H9 (cell line): ENCODE measurements around the gene USP6NL. TPM values are rescaled to one million over a fixed set of nuclear protein-coding genes. Genes with fewer than 3 reads are reported as not detected.

Experiments used
- DNase-seq: peaks from one replicate; pipeline ENCODE4 v3.0.0-alpha.2; 2017
- H2AFZ ChIP-seq: one replicate; pipeline ENCODE4 v1.6.1; 2013; ENCODE audit warnings: mild to moderate bottlenecking, low read length, control low read depth, moderate library complexity
- H2AK5ac ChIP-seq: 2 replicates; pipeline ENCODE4 v1.6.1; 2013; ENCODE audit warnings: low read length, control low read depth, mixed read lengths; ENCODE audit not compliant: insufficient read length
- H2BK120ac ChIP-seq: one replicate; pipeline ENCODE4 v1.6.1; 2013; ENCODE audit warnings: low read depth, mild to moderate bottlenecking, low read length, control low read depth, inconsistent platforms; ENCODE audit not compliant: poor library complexity, severe bottlenecking
- H2BK12ac ChIP-seq: 2 replicates; pipeline ENCODE4 v1.6.1; 2013; ENCODE audit warnings: low read length, control low read depth, mixed read lengths, low read depth; ENCODE audit not compliant: insufficient read length
- H2BK15ac ChIP-seq: 2 replicates; pipeline ENCODE4 v1.6.1; 2013; ENCODE audit warnings: low read depth, low read length, control low read depth
- H2BK20ac ChIP-seq: one replicate; pipeline ENCODE4 v1.6.1; 2013; ENCODE audit warnings: low read depth, mild to moderate bottlenecking, low read length, control low read depth, inconsistent platforms; ENCODE audit not compliant: poor library complexity, severe bottlenecking
- H2BK5ac ChIP-seq: 2 replicates; pipeline ENCODE4 v1.6.1; 2013; ENCODE audit warnings: low read length, control low read depth, mixed read lengths; ENCODE audit not compliant: insufficient read length
- H3K14ac ChIP-seq: 2 replicates; pipeline ENCODE4 v1.6.1; 2013; ENCODE audit warnings: low read length, control low read depth; ENCODE audit not compliant: insufficient read depth
- H3K18ac ChIP-seq: 2 replicates; pipeline ENCODE4 v1.6.1; 2013; ENCODE audit warnings: low read depth, mild to moderate bottlenecking, mixed read lengths, low read length, control low read depth; ENCODE audit not compliant: insufficient read length
- H3K23ac ChIP-seq: 2 replicates; pipeline ENCODE4 v1.6.1; 2013; ENCODE audit warnings: low read length, control low read depth, mixed read lengths, low read depth; ENCODE audit not compliant: insufficient read length
- H3K23me2 ChIP-seq: 2 replicates; pipeline ENCODE4 v1.6.1; 2013; ENCODE audit warnings: low read depth, mild to moderate bottlenecking, mixed read lengths, low read length, control low read depth; ENCODE audit not compliant: insufficient read length, poor library complexity, severe bottlenecking
- H3K27ac ChIP-seq: 2 replicates; pipeline ENCODE4 v1.5.1; 2013; ENCODE audit warnings: low read length, control low read depth, mixed read lengths, low read depth; ENCODE audit not compliant: insufficient read length
- H3K27me3 ChIP-seq: 2 replicates; pipeline ENCODE4 v1.6.1; 2013; ENCODE audit warnings: low read length, control low read depth, inconsistent platforms; ENCODE audit not compliant: insufficient read depth
- H3K4ac ChIP-seq: 2 replicates; pipeline ENCODE4 v1.6.1; 2013; ENCODE audit warnings: low read depth, mild to moderate bottlenecking, control low read depth, inconsistent platforms, low read length, moderate library complexity
- H3K4me1 ChIP-seq: 2 replicates; pipeline ENCODE4 v1.6.1; 2013; ENCODE audit warnings: low read length, control low read depth, inconsistent platforms; ENCODE audit not compliant: insufficient read depth
- H3K4me2 ChIP-seq: 2 replicates; pipeline ENCODE4 v1.6.1; 2013; ENCODE audit warnings: low read length, control low read depth, mixed read lengths; ENCODE audit not compliant: insufficient read length, insufficient read depth
- H3K56ac ChIP-seq: 2 replicates; pipeline ENCODE4 v1.6.1; 2013; ENCODE audit warnings: low read depth, mild to moderate bottlenecking, mixed read lengths, low read length, control low read depth; ENCODE audit not compliant: insufficient read length
- H3K79me1 ChIP-seq: 2 replicates; pipeline ENCODE4 v1.6.1; 2013; ENCODE audit warnings: low read depth, mild to moderate bottlenecking, moderate library complexity, low read length, control low read depth, inconsistent platforms; ENCODE audit not compliant: insufficient read depth, poor library complexity, severe bottlenecking
- H3K79me2 ChIP-seq: 2 replicates; pipeline ENCODE4 v1.6.1; 2013; ENCODE audit warnings: low read length, control low read depth, inconsistent platforms; ENCODE audit not compliant: insufficient read depth
- H3K9ac ChIP-seq: 2 replicates; pipeline ENCODE4 v1.6.1; 2013; ENCODE audit warnings: low read length, control low read depth, mixed read lengths; ENCODE audit not compliant: insufficient read length; ENCODE audit errors: extremely low read depth
- H3K9me3 ChIP-seq: one replicate; pipeline ENCODE4 v1.6.1; 2013; ENCODE audit warnings: low read depth, low read length, inconsistent platforms; ENCODE audit not compliant: control insufficient read depth
- H3T11ph ChIP-seq: one replicate; pipeline ENCODE4 v1.6.1; 2013; ENCODE audit warnings: mild to moderate bottlenecking, low read length, control low read depth, inconsistent platforms
- H4K20me1 ChIP-seq: one replicate; pipeline ENCODE4 v1.6.1; 2013; ENCODE audit not compliant: control insufficient read depth, insufficient read length, insufficient read depth
- H4K5ac ChIP-seq: 2 replicates; pipeline ENCODE4 v1.6.1; 2013; ENCODE audit warnings: low read depth, mild to moderate bottlenecking, mixed read lengths, low read length, control low read depth; ENCODE audit not compliant: insufficient read length
- H4K8ac ChIP-seq: replicated peaks from 2 replicates; pipeline ENCODE4 v1.6.1; 2013; ENCODE audit warnings: low read length, control low read depth, mixed read lengths, low read depth; ENCODE audit not compliant: insufficient read length
- H4K91ac ChIP-seq: 2 replicates; pipeline ENCODE4 v1.6.1; 2013; ENCODE audit warnings: low read depth, mild to moderate bottlenecking, moderate library complexity, mixed read lengths, low read length, control low read depth; ENCODE audit not compliant: insufficient read length
- H3K27ac Mint-ChIP-seq, 3 experiments: 2 replicates in 2 of 3; 3 replicates in 1 of 3; pipeline ENCODE4 v1.8.0; 2020 to 2021; ENCODE audit warnings: mixed read lengths in 3 of 3, mild to moderate bottlenecking in 1 of 3, moderate library complexity in 1 of 3
- H3K27me3 Mint-ChIP-seq: 2 replicates; pipeline ENCODE4 v1.8.0; 2021; ENCODE audit warnings: low read depth, mild to moderate bottlenecking, moderate library complexity, mixed read lengths
- H3K36me3 Mint-ChIP-seq, 3 experiments: 2 replicates in 2 of 3; 3 replicates in 1 of 3; pipeline ENCODE4 v1.8.0; 2020 to 2021; ENCODE audit warnings: low read depth in 3 of 3, mixed read lengths in 3 of 3; ENCODE audit not compliant: insufficient read depth in 1 of 3
- H3K4me1 Mint-ChIP-seq, 2 experiments: 2 replicates each; pipeline ENCODE4 v1.8.0; 2020; ENCODE audit warnings: mixed read lengths in 2 of 2
- H3K4me3 Mint-ChIP-seq, 2 experiments: 2 replicates in 1 of 2; 3 replicates in 1 of 2; pipeline ENCODE4 v1.8.0; 2020 to 2021; ENCODE audit warnings: mild to moderate bottlenecking in 2 of 2, mixed read lengths in 2 of 2, moderate library complexity in 1 of 2
- H3K9me3 Mint-ChIP-seq, 2 experiments: 2 replicates in 1 of 2; 3 replicates in 1 of 2; pipeline ENCODE4 v1.8.0; 2020; ENCODE audit warnings: mild to moderate bottlenecking in 2 of 2, mixed read lengths in 2 of 2, moderate library complexity in 1 of 2
- WGBS: extraction: QIAGEN DNeasy Blood & Tissue Kit; methylation state at CpG from one replicate; pipeline ENCODE4 v1.1.7; 2013; ENCODE audit warnings: missing lambda C conversion rate, low lambda C conversion rate, mixed read lengths; ENCODE audit not compliant: insufficient read length; ENCODE audit errors: extremely low coverage; 5-methylcytosine and 5-hydroxymethylcytosine counted together
- total RNA-seq: library from RNA; stranded (reverse); gene quantifications from 2 replicates; pipeline ENCODE4 v1.2.1, GENCODE V29; 2021
- TF ChIP-seq, protein P1 (sequence below): fragments of 200-600 bp; sonication (generic); conservative IDR thresholded peaks from 3 replicates; pipeline ENCODE4 v1.8.0; 2021; ENCODE audit warnings: antibody characterized with exemption, mild to moderate bottlenecking

The USP6NL gene
- total RNA-seq, 1 experiment from 2014 or later: 28.3 TPM

DNA sequence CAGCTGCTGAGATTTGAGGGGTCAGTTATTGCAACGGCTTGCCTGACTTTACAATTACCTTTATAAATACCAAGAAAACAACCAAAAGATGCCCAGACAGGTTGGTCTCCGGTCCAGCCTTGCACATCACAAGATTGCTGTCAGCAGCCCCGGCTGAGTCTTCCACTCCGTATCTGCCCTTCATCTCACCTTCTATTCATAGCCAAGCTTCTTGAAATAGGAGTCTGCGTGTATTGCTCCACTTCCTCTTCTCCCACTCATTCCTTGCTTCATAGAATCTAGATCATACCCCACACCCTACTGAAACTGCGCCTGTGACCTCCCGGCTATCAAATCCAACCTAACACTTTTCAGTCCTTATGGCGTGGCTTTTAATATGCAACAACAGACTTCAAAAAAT lies 31.1 kb upstream of the USP6NL start:
- Histone ChIP-seq H2AK5ac (no peak overlapping the region), H2BK5ac (no peak overlapping the region), H3K9me3 (no peaks in the 10 kb centered on the region), H3K27ac (no peak overlapping the region), H4K20me1 (no peaks in the 10 kb centered on the region), H4K91ac (no peak overlapping the region), H3K23me2 (no peaks in the 10 kb centered on the region), H3K4ac (no peak overlapping the region), H4K5ac (no peak overlapping the region), H3K56ac (no peak overlapping the region), H2BK20ac (no peak overlapping the region), H3K14ac (no peak overlapping the region), H3K9ac (no peak overlapping the region), H2BK120ac (no peak overlapping the region), H4K8ac (no peak overlapping the region), H2BK12ac (no peak overlapping the region), H3K18ac (no peak overlapping the region), H2BK15ac (no peak overlapping the region), H3K79me2 (no peaks in the 10 kb centered on the region), H3K79me1 (no peaks in the 10 kb centered on the region), H2AFZ (no peak overlapping the region), H3T11ph (no peak overlapping the region), H3K27me3 (no peaks in the 10 kb centered on the region), H3K23ac (no peak overlapping the region), H3K4me1 (no peaks in the 10 kb centered on the region), H3K4me2 (no peak overlapping the region)
- Mint-ChIP-seq H3K4me3 (no peak overlapping the region), H3K36me3 (no peaks in the 10 kb centered on the region), H3K27ac (no peak overlapping the region), H3K4me1 (no peaks in the 10 kb centered on the region), H3K9me3 (no peaks in the 10 kb centered on the region), H3K27me3 (peaks cover 1% of the 10 kb centered on the region; the same call in 1 of the 2 replicates)
- TF ChIP-seq, protein P1, sequence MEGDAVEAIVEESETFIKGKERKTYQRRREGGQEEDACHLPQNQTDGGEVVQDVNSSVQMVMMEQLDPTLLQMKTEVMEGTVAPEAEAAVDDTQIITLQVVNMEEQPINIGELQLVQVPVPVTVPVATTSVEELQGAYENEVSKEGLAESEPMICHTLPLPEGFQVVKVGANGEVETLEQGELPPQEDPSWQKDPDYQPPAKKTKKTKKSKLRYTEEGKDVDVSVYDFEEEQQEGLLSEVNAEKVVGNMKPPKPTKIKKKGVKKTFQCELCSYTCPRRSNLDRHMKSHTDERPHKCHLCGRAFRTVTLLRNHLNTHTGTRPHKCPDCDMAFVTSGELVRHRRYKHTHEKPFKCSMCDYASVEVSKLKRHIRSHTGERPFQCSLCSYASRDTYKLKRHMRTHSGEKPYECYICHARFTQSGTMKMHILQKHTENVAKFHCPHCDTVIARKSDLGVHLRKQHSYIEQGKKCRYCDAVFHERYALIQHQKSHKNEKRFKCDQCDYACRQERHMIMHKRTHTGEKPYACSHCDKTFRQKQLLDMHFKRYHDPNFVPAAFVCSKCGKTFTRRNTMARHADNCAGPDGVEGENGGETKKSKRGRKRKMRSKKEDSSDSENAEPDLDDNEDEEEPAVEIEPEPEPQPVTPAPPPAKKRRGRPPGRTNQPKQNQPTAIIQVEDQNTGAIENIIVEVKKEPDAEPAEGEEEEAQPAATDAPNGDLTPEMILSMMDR: no peak
- DNase-seq: no peak
- no CpG with 5 or more reads among the region's 8 CpGs for WGBS
